Karpas-422 (cell line): ENCODE data around the gene SEC16A. TPM values are rescaled to one million over a fixed set of nuclear protein-coding genes. Genes with fewer than 3 reads are reported as not detected.

Source experiments
- DNase-seq: peaks from one replicate; pipeline ENCODE4 v3.0.0-alpha.2; 2015
- H2AFZ ChIP-seq: fragments of 200-600 bp; sonication (generic); 2 replicates; pipeline ENCODE4 v1.6.1; 2014; ENCODE audit warnings: antibody characterized with exemption, low read length, mixed read lengths
- H3K27ac ChIP-seq: fragments of 200-600 bp; sonication (generic); 2 replicates; pipeline ENCODE4 v1.5.1; 2014; ENCODE audit warnings: mild to moderate bottlenecking, low read length, moderate library complexity
- H3K27me3 ChIP-seq: fragments of 200-600 bp; sonication (generic); 2 replicates; pipeline ENCODE4 v1.6.1; 2014; ENCODE audit warnings: low read length, mixed read lengths
- H3K36me3 ChIP-seq: fragments of 200-600 bp; sonication (generic); 2 replicates; pipeline ENCODE4 v1.6.1; 2014; ENCODE audit warnings: low read length, mixed read lengths; ENCODE audit not compliant: insufficient read depth
- H3K4me1 ChIP-seq: fragments of 200-600 bp; sonication (generic); 2 replicates; pipeline ENCODE4 v1.6.1; 2014; ENCODE audit warnings: mild to moderate bottlenecking, low read length, mixed read lengths
- H3K4me2 ChIP-seq: fragments of 200-600 bp; sonication (generic); 2 replicates; pipeline ENCODE4 v1.6.1; 2014; ENCODE audit warnings: low read length, low read depth, mild to moderate bottlenecking; ENCODE audit not compliant: poor library complexity, severe bottlenecking
- H3K4me3 ChIP-seq: fragments of 200-600 bp; sonication (generic); 2 replicates; pipeline ENCODE4 v1.5.1; 2014; ENCODE audit warnings: mild to moderate bottlenecking, antibody characterized with exemption, low read length, mixed read lengths
- H3K79me2 ChIP-seq: fragments of 200-600 bp; sonication (generic); 2 replicates; pipeline ENCODE4 v1.6.1; 2014; ENCODE audit warnings: mild to moderate bottlenecking, low read length, mixed read lengths
- H3K9ac ChIP-seq: fragments of 200-600 bp; sonication (generic); 2 replicates; pipeline ENCODE4 v1.6.0; 2014; ENCODE audit warnings: low read length
- H3K9me2 ChIP-seq: fragments of 200-600 bp; sonication (generic), shearing (Covaris generic); replicated peaks from 2 replicates; pipeline ENCODE4 v1.6.0; 2014; ENCODE audit warnings: mild to moderate bottlenecking, low read length, moderate library complexity; ENCODE audit not compliant: insufficient read depth
- H3K9me3 ChIP-seq: fragments of 300-700, 200-600 bp; sonication (generic); 2 replicates; pipeline ENCODE4 v1.6.1; 2014; ENCODE audit warnings: low read length, mixed read lengths
- H4K20me1 ChIP-seq: fragments of 200-600 bp; sonication (generic); 2 replicates; pipeline ENCODE4 v1.6.1; 2014; ENCODE audit warnings: mild to moderate bottlenecking, antibody characterized with exemption, low read length, low read depth; ENCODE audit not compliant: insufficient read depth
- total RNA-seq: library from RNA; depleted of rRNA; stranded (reverse); fragments of >200 nt; shearing (Covaris generic); gene quantifications from 2 replicates; pipeline ENCODE4 v1.2.3, GENCODE V29; 2014; ENCODE audit warnings: low replicate concordance

SEC16A gene
- total RNA-seq, 1 experiment from 2014 or later, result 21.5 TPM

- H3K79me2 ChIP-seq, result peaks cover 24% of the 10 kb centered on the region
- H3K36me3 ChIP-seq, result peaks cover 28% of the 10 kb centered on the region
- H3K9me2 ChIP-seq, result no peaks in the 10 kb centered on the region
- no peaks in the 10 kb centered on the region for H3K9me3 ChIP-seq
- peak overlapping the region; percentile 24; the same call in 1 of the 2 replicates for H3K9ac ChIP-seq
- H3K4me1 ChIP-seq, result peaks cover 21% of the 10 kb centered on the region
- peak; percentile 46 for DNase-seq
- peaks cover 17% of the 10 kb centered on the region; the same call in 1 of the 2 replicates for H4K20me1 ChIP-seq
- H3K27me3 ChIP-seq, result no peaks in the 10 kb centered on the region
- H3K4me2 ChIP-seq, result no peak overlapping the region
- no peak overlapping the region for H3K4me3 ChIP-seq
- no peak overlapping the region for H2AFZ ChIP-seq
- H3K27ac ChIP-seq, result no peak overlapping the region
Measured at GRCh38 chr9:136401173-136401922, 81.5 kb downstream of the SEC16A start.

- H3K4me1 ChIP-seq, result peaks cover 21% of the 10 kb centered on the region
- H3K9me3 ChIP-seq, result no peaks in the 10 kb centered on the region
- peaks cover 31% of the 10 kb centered on the region for H3K36me3 ChIP-seq
- peak within 1 kb of the TSS; percentile 96 for H3K4me2 ChIP-seq
- peak within 1 kb of the TSS; percentile 98 for H3K9ac ChIP-seq
- peak within 1 kb of the TSS; percentile 100 for H3K4me3 ChIP-seq
- peaks cover 24% of the 10 kb centered on the region for H3K79me2 ChIP-seq
- H2AFZ ChIP-seq, result 0 out of 2 replicates have a peak within 1 kb of the TSS, but pooled peaks have one; percentile 7
- H3K27ac ChIP-seq, result peak within 1 kb of the TSS; percentile 66
- H4K20me1 ChIP-seq, result peaks cover 17% of the 10 kb centered on the region; the same call in 1 of the 2 replicates
- no peaks in the 10 kb centered on the region for H3K27me3 ChIP-seq
- no peaks in the 10 kb centered on the region for H3K9me2 ChIP-seq
- DNase-seq, result peak; percentile 96
Measured at GRCh38 chr9:136400038-136400834, 82.6 kb downstream of the SEC16A start, which contains the start of gene SNAPC4. Gene SNAPC4 (minus strand): TSS chr9:136400170. CDS start chr9:136398428, 1,742 bp downstream.

GRCh38 chr9:136399176-136400037 is 83.4 kb downstream of the SEC16A start:
- Histone ChIP-seq H3K27ac (peak overlapping the region; percentile 32), H3K9ac (peak overlapping the region; percentile 98)
- DNase-seq, result peak; percentile 69

GRCh38 chr9:136398286-136398685 is 84.6 kb downstream of the SEC16A start:
- H3K27me3 ChIP-seq, result no peaks in the 10 kb centered on the region
- no peak overlapping the region for H3K27ac ChIP-seq
- H3K9me3 ChIP-seq, result no peaks in the 10 kb centered on the region
- H3K4me2 ChIP-seq, result peak overlapping the region; percentile 96
- no peak overlapping the region for H2AFZ ChIP-seq
- H4K20me1 ChIP-seq, result peaks cover 17% of the 10 kb centered on the region; the same call in 1 of the 2 replicates
- H3K36me3 ChIP-seq, result peaks cover 22% of the 10 kb centered on the region
- H3K4me1 ChIP-seq, result peaks cover 21% of the 10 kb centered on the region
- H3K9ac ChIP-seq, result peak overlapping the region; percentile 98
- peaks cover 24% of the 10 kb centered on the region for H3K79me2 ChIP-seq
- H3K4me3 ChIP-seq, result peak overlapping the region; percentile 100
- no peak for DNase-seq
- H3K9me2 ChIP-seq, result no peaks in the 10 kb centered on the region

More at GRCh38 chr9:136399176-136400037, 83.4 kb downstream of the SEC16A start:
- H3K4me2 ChIP-seq, result peak overlapping the region; percentile 96
- H3K4me1 ChIP-seq, result peaks cover 21% of the 10 kb centered on the region
- H3K4me3 ChIP-seq, result peak overlapping the region; percentile 100
- no peaks in the 10 kb centered on the region for H3K9me2 ChIP-seq
- no peak overlapping the region for H2AFZ ChIP-seq
- no peaks in the 10 kb centered on the region for H3K27me3 ChIP-seq
- H3K79me2 ChIP-seq, result peaks cover 24% of the 10 kb centered on the region
- peaks cover 28% of the 10 kb centered on the region for H3K36me3 ChIP-seq
- H3K9me3 ChIP-seq, result no peaks in the 10 kb centered on the region
- H4K20me1 ChIP-seq, result peaks cover 17% of the 10 kb centered on the region; the same call in 1 of the 2 replicates

- Histone ChIP-seq H3K4me3 (no peak overlapping the region), H3K4me1 (peaks cover 21% of the 10 kb centered on the region), H3K9ac (no peak overlapping the region), H3K27me3 (no peaks in the 10 kb centered on the region), H3K9me2 (no peaks in the 10 kb centered on the region), H3K27ac (no peak overlapping the region), H3K9me3 (no peaks in the 10 kb centered on the region), H3K36me3 (peaks cover 21% of the 10 kb centered on the region), H3K4me2 (no peak overlapping the region), H4K20me1 (peaks cover 17% of the 10 kb centered on the region; the same call in 1 of the 2 replicates), H3K79me2 (peaks cover 24% of the 10 kb centered on the region), H2AFZ (no peak overlapping the region)
- no peak for DNase-seq
Measured at GRCh38 chr9:136397643-136398042, 85.2 kb downstream of the SEC16A start.

GRCh38 chr9:136396219-136396515 is 86.7 kb downstream of the SEC16A start:
- Histone ChIP-seq H3K36me3 (peaks cover 19% of the 10 kb centered on the region), H3K4me2 (no peak overlapping the region), H3K9me2 (no peaks in the 10 kb centered on the region), H3K27ac (no peak overlapping the region), H3K4me3 (no peak overlapping the region), H3K9me3 (no peaks in the 10 kb centered on the region), H4K20me1 (peaks cover 17% of the 10 kb centered on the region; the same call in 1 of the 2 replicates), H3K79me2 (peaks cover 24% of the 10 kb centered on the region), H3K27me3 (no peaks in the 10 kb centered on the region), H3K4me1 (peaks cover 18% of the 10 kb centered on the region), H2AFZ (no peak overlapping the region), H3K9ac (no peak overlapping the region)
- no peak for DNase-seq

- H3K9ac ChIP-seq, result no peak overlapping the region
- no peaks in the 10 kb centered on the region for H3K27me3 ChIP-seq
- H4K20me1 ChIP-seq, result peaks cover 17% of the 10 kb centered on the region; the same call in 1 of the 2 replicates
- H3K36me3 ChIP-seq, result peaks cover 21% of the 10 kb centered on the region
- no peaks in the 10 kb centered on the region for H3K9me2 ChIP-seq
- no peak overlapping the region for H3K4me3 ChIP-seq
- no peak for DNase-seq
- no peak overlapping the region for H2AFZ ChIP-seq
- no peaks in the 10 kb centered on the region for H3K9me3 ChIP-seq
- no peak overlapping the region for H3K27ac ChIP-seq
- H3K79me2 ChIP-seq, result peaks cover 24% of the 10 kb centered on the region
- no peak overlapping the region for H3K4me2 ChIP-seq
- H3K4me1 ChIP-seq, result peaks cover 16% of the 10 kb centered on the region
Measured at GRCh38 chr9:136395345-136396218, 87.3 kb downstream of the SEC16A start.
